ENCODE measurements around the gene PPP1R15A.
A peak's percentile ranks its signal among the peaks of the same experiment; 100 is the strongest.
"Not testable (repeated sequence)": the region's sequence is repeated elsewhere in the genome, so short reads cannot be mapped to it uniquely, and the experiment has no call there.

PPP1R15A gene

DNA sequence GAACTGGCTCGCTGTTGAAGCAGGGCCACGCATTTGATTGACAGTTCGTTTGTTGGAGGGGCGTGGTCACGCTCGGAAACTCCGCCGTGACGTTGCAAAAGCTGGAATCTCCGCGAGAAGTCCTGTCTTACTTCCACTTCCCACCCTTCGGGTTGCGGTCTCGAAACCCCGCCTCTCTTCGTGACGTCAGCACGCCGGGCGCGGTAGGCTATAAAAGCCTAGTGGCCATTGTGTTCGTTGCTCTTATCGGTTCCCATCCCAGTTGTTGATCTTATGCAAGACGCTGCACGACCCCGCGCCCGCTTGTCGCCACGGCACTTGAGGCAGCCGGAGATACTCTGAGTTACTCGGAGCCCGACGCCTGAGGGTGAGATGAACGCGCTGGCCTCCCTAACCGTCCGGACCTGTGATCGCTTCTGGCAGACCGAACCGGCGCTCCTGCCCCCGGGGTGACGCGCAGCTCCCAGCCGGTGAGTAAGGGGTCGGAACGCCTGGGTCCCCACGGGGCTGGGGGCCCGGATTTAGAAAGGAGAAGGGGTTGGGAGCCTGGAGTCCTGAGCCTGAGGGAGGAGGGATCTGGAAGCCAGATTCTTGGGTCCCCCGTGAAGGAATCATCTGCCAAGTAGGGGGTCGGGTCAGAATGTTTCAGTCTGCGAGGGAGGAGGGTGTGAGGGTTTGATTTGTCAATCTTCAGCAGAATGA is at the start of gene PPP1R15A:
TSS of gene PPP1R15A (plus strand) at position 240 of the 702 bp plus-strand sequence. CDS start 813 bp downstream, outside the sequence.
- DNase-seq (ENCODE audit: extremely low read depth in 1 of 2, low read depth in 1 of 2), result peak; percentile 95 to 96

DNA sequence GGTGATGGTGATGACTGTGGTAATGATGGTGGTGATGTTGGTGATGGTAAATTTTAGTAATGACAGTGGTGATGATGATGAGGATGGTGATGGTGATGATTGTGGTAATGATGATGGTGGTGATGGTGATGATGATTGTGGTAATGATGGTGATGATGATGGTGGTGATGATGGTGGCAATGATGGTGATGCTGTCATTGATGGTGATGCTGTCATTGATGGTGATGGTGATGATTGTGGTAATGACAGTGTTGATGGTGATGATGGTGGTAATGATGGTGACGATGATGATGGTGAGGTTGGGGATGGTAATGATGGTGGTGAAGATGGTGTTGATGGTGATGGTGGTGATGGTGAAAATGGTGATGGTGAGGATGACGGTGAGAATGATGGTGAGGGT is 49.7 kb upstream of the PPP1R15A start:
- DNase-seq (ENCODE audit: extremely low read depth in 1 of 2, low read depth in 1 of 2), result no peak

DNA sequence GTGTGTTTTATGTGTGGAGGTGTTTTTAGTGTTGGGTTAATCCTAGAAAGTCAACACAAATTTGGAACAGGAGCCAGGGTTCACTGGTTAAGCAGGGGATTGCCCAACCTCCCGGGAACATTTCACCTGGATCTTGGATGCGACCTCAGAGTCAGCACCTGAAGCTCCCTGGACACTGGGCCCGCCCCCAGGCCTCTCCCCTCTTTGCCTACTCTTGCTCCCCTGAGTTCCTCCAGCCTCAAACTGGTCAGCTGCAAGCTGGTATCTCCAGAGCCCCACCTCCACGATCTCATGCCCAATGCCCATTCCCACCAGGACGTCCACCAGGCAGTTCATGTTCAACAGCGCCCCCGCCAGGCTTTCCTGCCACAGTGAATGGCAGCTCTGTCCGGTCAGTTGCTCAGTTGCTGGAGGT is 45.6 kb upstream of the PPP1R15A start:
- no peak for DNase-seq (ENCODE audit: extremely low read depth in 1 of 2, low read depth in 1 of 2)

DNA sequence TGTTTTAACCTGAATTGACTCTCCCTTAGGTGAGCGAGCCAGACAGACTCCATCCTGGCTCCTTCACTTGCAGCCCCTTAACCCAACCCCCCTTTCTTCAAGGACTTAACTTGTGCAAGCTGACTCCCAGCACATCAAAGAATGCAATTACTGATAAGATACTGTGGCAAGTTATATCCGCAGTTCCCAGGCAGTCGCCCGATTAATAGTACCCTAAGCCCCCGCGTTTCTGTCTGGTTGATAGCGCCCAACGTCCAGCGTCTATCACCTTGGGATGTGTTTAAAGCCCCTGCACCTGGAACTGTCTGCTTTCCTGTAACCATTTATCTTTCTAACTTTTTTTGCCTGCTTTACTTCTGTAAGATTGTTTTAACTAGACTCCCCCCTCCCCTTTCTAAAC is 42.1 kb upstream of the PPP1R15A start:
- DNase-seq (ENCODE audit: extremely low read depth in 1 of 2, low read depth in 1 of 2), result no peak

DNA sequence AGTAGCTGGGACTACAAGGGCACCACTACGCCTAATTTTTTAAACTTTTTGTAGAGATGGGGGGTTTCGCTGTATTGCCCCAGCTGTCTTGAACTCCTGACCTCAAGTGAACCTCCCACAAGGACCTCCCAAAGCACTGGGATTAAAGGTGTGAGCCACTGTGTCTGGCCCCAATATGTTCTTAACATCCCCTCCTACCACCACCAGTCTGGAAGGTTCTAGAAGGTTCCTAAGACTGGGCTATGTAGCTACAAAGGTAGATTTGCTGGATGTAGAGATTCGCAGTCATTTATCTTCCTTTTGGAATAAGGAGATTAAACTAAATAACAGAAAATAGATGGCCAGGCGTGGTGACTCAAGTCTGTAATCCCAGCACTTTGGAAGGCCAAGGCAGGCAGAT is 41.3 kb upstream of the PPP1R15A start:
- DNase-seq (ENCODE audit: extremely low read depth in 1 of 2, low read depth in 1 of 2), result no peak

DNA sequence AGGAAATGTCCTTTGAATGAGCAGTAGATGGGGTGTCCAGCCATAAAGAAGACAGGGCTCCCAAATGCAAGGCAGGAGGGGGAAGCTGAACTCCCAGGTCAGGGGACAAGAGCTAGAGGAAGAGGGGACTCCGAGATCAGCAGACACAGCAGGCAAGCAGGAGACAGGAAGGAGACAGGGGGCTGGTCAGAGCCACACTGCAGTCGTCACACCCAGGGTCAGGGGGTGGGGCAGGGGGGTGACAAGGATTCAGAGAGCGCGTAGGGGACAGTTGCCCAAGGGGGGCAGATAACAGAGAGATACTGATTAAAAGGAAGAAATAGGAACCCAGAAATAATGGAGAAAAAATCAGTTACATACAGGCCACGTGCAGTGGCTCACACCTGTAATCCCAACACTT is 39.2 kb upstream of the PPP1R15A start:
- DNase-seq (ENCODE audit: extremely low read depth in 1 of 2, low read depth in 1 of 2), result no peak

DNA sequence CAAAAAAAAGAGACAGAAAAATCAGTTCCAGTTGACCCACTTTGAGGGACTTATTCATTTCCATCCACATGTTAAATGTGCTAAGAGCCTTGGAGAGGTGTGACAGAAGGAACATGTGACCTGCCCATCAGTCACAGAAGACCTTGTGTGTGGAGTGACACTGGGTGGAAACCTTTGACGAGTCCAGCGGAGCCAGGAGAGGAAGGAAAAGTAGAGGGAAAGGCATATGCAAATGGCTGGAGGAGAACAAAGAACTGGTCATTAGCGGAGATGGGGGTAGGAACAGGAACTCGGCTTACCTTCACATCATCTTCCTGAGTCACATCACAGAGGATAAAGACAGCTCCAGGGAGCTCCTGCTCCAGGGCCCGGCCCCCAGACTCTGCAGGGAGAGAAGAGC is 38.2 kb upstream of the PPP1R15A start:
- no peak for DNase-seq (ENCODE audit: extremely low read depth in 1 of 2, low read depth in 1 of 2)

DNA sequence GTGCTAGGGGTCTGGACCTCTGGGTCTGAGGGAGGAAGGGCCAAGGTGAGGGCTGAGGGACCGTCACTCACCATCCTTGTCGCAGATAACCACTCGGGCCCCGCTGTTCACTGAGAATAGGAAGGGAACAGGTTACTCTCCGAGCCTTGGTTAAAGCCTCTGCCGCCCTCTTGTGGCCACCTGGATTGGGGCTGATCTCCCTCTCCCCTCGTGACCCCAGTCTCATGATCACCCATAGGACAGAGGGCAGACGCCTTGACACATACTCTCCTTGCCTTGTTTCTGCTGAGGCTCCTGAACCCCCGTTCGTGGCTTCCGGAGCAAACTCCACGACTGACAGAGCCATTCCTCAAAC is 36.5 kb upstream of the PPP1R15A start:
- DNase-seq (ENCODE audit: extremely low read depth in 1 of 2, low read depth in 1 of 2), result peak; percentile 77 to 93

DNA sequence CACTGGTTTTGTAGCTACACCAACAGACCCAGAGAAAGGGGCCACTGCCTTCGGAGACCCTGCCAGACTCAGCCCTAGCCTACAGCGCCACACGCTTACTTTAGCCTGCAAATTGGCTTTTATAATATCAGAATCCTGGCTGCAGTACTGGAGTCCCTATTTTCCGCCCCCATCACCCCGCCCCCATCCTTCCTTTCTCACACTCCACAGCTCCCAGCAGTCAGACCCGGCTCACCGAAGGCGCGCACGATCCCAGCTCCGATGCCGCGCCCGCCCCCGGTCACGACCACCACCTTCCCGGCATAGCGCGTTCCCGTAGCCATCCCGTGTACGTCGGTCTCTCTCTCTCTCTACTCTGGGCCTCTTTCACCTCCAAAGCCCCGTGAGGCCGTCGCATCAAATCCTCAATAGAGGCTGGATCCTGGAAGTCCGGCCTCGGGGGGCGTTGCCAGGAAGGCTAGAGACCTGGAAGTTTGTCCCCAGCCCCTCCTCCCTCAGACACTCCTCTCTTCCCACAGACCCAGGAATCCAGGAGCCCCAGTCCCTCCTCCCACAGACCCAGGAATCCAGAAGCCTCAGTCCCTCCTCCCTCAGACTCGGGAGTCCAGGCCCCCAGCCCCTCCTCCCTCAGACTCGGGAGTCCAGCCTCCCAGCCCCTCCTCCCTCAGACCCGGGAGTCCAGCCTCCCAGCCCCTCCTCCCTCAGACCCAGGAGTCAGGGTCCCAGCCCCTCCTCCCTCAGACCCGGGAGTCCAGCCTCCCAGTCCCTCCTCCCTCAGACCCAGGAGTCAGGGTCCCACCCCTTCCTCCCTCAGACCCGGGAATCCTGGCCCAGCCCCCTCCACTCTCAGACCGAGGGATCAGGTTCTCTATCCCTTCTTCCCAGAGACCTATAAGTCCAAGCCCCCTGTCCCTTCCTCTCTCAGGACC is 35.9 kb upstream of the PPP1R15A start, which contains the start of gene HSD17B14:
TSS of gene HSD17B14 (minus strand) at position 403 of the 929 bp plus-strand sequence. CDS start at position 323, 80 bp downstream.
- no peak for DNase-seq (ENCODE audit: extremely low read depth in 1 of 2, low read depth in 1 of 2)

DNA sequence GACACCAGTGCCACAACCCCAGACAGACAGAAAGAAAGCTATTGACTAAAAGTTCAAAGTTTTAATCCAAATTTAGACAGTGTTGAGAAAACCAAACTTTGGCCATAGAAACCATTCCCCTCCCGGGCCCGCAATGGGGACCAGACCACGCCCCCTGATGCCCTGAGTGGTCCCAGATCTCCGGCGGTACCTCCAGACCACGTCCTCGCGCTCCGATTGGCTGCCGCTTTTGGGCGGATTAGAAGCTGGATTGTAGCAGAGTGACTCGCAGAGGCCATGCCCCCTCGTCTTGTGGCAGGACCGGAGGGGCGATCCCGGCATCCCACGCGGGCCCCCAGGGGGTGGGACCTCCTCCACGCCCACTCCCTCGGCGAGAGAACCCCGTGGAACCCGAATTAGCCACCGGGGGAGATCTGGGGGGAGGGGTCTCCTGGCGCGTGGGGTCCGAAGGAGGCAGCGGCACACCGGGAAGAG is 35.1 kb upstream of the PPP1R15A start:
- peak; percentile 70 to 90 for DNase-seq (ENCODE audit: extremely low read depth in 1 of 2, low read depth in 1 of 2)

DNA sequence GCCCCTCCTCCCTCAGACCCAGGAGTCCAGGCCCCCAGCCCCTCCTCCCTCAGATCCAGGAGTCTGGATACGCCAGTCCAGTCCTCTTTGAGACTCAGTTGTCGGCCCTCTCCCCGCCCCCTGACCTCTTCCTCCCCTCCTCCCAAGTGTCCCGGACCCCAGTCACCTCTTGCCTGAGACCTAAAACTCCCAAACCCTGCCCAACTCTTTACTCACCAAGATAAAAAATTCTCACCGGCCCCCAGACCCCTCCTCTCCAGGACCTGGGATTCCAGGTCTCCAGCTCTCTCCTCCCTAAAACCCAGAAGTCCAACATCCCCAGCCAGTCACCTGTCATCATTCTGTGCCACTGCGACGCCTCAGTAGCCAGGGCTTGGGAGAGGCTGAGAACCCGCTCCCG is 34.5 kb upstream of the PPP1R15A start:
- DNase-seq (ENCODE audit: extremely low read depth in 1 of 2, low read depth in 1 of 2), result no peak

DNA sequence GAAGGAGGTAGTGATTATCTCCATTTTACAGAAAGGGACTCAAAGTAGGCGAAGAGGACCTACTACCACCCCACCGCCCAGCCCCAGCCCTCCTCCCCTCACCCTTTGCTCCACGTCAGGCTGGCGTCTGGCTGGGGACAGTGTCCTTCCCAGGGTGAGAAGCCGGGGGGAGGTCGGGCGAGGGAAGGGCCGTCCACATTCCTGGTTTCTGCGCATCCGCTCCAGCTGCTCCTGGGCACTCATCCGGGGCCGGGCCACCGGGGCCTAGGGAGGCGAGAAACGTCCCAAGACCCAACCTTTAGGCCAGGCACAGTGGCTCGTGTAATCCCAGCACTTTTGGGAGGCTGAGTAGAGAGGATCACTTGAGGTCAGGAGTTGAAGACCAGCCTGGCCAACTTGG is 31.2 kb upstream of the PPP1R15A start:
- no peak for DNase-seq (ENCODE audit: extremely low read depth in 1 of 2, low read depth in 1 of 2)

DNA sequence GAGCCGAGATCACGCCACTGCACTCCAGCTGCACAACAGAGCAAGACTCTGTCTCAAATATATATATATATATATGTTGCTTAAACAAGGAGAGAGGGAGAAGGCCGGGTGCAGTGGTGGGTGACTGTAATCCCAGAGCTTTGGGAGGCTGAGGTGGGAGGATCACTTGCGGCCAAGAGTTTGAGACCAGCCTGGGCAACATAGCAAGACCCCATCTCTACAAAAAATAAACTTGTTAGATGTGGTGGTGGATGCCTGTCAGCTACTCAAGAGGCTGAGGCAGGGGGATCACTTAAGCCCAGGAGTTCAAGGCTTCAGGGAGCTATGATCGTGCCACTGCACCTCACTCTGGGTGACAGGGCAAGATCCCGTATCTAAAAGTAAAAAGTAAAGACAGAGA is 30.6 kb upstream of the PPP1R15A start:
- no peak for DNase-seq (ENCODE audit: extremely low read depth in 1 of 2, low read depth in 1 of 2)

DNA sequence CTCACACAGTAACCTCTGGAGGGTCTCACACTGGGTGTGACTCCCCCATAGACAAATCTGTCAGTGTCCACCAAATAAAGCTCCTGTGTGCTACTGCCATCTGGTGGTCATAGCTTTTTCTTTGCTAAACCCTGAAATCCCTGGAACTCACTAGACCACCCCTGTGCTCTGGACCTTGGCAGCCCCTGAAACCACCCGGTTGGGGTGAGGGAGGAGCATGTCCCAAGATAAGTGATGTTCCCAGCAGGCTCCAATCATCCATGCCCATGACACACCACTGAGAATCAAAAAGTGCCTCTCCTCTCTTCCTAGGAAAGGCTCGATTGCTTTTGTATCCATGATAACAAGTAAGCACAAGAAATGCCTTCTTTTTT is 29.4 kb upstream of the PPP1R15A start:
- no peak for DNase-seq (ENCODE audit: extremely low read depth in 1 of 2, low read depth in 1 of 2)

DNA sequence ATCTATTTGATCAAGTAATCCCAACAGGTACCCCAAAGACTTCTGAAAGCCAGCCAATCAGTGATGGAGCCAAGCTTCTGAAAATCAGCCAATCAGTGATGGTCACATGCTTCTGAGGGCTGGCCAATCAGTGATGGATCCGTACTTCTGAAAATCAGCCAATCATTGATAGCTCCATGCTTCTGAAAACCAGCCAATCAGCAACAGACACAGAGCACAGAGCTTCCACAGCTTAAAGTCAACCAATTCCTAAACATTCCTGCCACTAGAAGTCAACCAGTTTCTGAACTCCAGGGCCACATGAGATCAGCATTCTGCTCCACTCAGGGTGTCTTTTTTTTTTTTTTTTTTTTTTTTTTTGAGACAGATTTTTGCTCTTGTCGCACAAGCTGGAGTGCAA is 27.7 kb upstream of the PPP1R15A start:
- no peak for DNase-seq (ENCODE audit: extremely low read depth in 1 of 2, low read depth in 1 of 2)

DNA sequence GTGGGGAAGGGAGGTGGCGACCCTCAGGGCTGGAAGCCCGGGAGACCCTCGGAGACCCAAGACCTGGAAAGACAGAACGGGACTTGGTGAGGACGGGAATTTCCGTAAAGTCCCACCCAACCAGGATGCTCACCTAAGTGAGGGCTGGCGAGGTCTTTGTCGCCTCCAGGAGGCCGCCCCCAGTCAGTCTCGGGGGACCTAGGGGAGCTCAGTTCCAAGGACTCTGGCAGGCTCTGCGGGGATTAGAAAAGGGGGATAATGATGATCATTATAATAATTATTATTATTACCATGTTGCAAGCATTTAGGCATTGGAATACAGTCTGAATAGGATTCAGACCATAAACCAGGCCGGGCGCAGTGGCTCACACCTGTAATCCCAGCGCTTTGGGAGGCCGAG is 26.8 kb upstream of the PPP1R15A start:
- DNase-seq (ENCODE audit: extremely low read depth in 1 of 2, low read depth in 1 of 2), result no peak

DNA sequence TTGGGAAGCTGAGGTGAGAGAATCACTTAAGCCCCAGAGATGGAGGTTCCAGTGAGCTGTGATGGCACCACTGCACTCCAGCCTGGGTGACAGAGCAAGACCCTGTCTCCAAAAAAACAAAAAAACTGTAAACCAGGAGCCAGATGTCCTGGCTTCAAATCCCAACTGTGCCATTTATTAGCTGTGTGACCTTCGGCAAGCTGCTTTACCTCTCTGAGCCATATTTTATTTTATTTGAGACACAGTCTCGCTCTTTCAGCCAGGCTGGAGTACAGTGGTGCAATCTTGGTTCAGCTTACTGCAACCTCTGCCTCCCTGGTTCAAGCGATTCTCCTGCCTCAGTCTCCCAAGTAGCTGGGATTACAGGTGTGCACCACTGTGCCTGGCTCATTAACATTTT is 25.6 kb upstream of the PPP1R15A start:
- not testable (repeated sequence) for DNase-seq (ENCODE audit: extremely low read depth in 1 of 2, low read depth in 1 of 2)

DNA sequence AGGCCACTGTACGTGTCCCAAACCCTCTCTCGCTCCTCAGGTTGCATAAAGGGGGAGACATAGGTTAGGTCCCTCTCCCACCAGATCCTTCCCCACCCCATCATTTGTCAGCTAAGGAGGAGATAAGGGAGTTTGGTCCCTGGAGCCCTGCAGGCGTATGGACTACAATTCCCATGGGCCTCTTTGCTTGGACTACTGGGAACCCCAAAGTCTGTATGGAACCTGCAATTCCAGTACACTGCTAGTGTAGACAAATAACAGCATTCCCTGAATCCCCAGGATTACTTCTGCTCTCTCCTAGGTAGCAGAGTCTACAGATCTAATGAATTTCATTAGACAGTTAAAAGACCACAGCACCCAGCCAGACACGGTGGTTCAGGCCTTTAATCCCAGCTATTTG is 19.9 kb upstream of the PPP1R15A start:
- no peak for DNase-seq (ENCODE audit: extremely low read depth in 1 of 2, low read depth in 1 of 2)

DNA sequence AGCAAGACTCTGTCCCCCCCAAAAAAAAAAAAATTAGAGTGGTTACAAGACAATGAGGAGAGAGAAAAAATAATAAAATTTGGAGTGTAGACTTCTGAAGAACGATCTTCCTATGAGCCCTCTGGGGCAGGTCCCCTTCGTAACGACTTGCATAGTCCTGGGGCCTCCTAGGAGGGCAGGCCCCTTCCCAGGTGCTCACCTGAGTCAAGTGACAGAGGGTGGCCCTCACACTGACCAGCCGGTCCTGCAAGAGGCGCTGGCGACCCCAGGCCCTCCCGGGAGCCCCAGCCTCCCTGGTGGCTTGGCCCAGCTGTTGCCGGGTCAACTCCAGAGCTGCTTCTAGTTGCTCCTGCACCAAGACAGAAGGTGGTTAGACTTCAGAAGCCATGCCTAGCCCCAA is 18.7 kb upstream of the PPP1R15A start:
- no peak for DNase-seq (ENCODE audit: extremely low read depth in 1 of 2, low read depth in 1 of 2)

DNA sequence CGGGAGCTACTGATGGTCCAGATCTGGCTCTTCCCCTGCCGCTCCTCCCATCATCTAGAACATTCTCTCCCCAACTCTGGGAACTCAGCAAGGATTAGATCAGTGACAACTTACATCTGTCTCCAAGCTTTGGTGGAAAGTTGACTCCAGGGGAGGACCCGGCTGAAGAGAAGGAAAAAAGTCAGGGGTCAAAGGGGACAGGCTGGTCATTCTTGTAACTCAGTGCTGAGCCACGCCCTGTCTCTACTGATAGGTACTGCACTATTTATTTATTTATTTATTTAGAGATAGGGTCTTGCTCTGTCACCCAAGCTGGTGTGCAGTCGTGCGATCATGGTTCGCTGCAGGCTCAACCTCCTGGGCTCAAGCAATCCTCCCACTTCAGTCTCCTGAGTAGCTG is 18.1 kb upstream of the PPP1R15A start:
- DNase-seq (ENCODE audit: extremely low read depth in 1 of 2, low read depth in 1 of 2), result no peak

DNA sequence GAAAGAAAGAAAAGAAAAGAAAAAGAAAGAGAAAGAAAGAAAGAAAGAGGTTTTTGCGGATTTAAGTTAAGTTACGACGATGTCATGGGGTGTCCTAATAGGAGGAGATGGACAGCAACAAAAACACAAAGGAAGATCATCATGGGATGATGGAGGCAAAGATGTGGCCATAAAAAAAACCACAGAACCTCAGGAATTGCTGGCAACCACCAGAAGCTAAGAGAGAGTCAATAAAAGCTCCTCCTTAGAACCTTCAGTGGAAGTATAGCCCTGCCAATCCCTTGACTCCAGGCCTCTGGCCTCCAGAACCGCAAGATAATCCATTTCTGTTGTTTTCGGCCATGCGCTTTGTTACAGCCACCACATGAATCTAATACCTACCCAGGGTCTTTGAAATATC is 15.3 kb upstream of the PPP1R15A start:
- DNase-seq (ENCODE audit: extremely low read depth in 1 of 2, low read depth in 1 of 2), result no peak

Data from stimulated activated CD8-positive, alpha-beta memory T cell treated with anti-CD3 and anti-CD28 coated beads, Interleukin-7, amount 100 ng/mL, for 48 hours (primary cell).